ENCODE results near the gene ERMARD.

Gene ERMARD

GRCh38 chr6:169783971-169784820 lies 32.8 kb downstream of the ERMARD start:
- no peak for DNase-seq

DNA sequence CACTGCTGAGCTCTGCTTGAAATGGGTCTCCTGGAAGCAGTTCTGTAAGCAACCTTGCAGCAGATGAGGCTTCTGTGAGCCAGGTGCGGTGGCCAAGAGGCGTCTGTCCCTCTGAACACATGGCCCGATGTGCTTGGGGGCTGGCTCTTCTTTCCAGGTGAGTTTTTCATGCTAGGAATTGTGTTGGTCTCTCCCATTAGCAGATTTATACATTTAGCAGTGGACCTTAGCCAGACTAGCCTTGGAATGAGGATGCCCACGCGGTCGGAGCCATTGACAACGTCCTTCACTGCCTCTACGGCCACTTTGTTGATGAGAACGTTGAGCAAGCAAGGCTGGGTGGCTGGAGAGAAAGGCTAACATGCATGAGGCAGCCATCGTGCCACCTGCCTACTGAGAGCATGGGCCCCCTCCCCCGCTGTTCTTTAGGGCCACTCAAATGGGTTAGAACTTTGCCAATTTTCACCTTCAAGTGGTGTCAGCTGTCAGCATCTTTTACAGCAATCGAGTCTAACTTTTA lies 33.5 kb downstream of the ERMARD start:
- DNase-seq = no peak

GRCh38 chr6:169785566-169785965 lies 34.1 kb downstream of the ERMARD start:
- no peak for DNase-seq

- no peak for DNase-seq
Observed at GRCh38 chr6:169786349-169786748, 34.9 kb downstream of the ERMARD start.

DNA sequence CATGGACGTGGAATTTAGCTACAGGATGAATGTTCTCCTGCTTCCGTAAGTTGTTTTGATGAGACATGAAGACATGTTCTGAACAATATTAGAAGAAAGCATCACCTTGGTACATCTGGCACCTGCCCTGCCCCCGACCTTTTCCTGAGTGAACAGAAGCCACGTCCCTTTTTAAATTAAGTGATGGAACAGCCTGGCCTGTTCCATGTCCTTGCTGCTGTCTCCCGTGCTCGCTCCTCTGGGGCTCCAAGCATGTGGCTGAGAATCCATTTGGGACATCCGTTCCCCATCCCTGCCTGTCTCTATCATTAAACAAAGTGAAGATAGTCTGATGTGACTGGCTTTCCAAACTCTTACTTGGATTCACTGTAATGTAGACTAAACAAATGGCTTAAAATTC lies 36.4 kb downstream of the ERMARD start:
- DNase-seq = no peak

- DNase-seq = no peak
Observed at GRCh38 chr6:169788809-169789145, 37.4 kb downstream of the ERMARD start.

DNA sequence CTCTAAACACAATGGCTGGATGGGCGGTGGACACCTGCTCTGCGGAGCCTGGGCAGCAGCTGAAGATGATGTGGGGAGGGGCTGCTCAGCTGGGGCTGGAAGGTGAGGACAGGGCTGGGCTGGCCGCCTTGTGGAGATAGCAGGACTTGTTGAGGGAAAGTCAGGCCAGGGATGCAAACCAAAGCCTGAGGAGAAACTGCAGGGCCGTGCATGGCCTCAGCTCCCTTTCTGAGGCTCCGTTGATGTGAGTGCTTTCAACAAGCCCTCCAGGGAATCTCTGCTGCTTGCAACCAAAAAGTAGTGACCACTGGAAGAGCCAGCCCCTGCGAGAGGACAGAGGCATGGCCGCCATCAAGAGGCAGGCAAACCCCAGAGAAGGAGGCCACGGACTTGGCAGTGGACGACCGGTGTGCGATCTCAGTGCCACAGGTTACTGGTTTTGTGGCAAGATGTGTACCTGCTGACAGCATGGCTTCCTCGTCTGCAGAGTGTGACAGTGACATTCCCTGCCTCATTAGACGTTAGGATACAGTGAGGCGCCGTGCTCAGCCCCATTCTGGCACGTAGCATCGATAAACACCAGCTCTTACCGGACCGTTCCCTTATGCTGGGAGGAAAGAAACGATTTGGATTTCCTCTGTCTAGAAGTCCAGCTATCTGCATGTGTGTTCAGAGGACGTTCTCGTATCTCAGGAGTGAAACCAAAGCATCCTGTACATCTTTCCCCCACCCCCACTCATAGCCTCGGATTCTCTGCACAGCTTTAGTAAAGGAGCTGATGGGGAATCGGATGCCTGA lies 37.9 kb downstream of the ERMARD start:
- DNase-seq = no peak

DNA sequence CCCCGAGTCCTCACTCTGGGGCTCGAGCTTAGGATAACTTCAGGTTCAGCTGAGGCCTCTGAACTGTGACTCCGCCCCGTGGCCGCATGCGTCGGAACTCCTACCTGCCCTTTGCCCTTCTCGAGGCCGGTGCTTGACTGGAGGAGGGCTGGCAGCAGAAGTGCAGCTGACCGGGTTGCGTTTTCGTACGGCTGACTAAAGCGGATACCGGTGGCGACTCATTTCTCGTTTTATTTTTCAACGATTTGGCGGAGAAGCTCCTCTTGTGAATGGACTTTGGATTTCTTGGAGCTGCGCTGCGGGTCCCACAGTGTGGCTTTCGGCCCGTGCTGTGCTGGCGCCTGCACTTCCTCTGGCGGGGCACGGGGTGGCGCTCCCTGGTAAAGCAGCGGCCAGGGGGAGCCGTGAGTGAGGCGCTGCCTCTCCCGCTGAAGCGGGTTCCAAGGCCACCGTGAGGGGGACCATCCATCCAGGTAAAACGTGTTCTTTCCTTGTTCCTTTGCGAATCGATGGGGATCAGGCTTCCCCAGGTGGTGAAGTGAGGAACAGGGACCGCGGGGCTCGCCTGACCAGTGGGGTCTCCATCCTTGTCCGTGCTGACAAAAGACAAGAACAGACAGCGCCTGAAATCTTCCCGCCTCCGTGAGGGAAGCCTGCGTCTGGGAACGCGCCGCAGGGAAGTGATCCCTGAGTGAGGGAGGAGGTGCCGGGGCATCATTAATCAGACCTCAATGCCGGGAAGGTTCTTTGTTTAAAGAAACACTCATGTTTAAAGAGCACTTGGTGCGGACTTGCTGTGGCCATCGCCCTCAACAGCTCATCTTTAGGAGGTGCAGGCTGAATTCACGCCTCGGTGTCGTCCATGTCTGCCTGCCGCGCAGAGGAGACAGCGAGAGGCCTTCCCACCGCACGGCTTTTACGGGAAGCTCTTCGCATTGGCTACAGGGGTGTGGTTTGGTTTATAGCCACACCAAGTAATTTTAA lies 38.8 kb downstream of the ERMARD start:
- DNase-seq = peak; percentile 38 to 73 (median 53)

- no peak for DNase-seq
Observed at GRCh38 chr6:169791721-169792131, 40.3 kb downstream of the ERMARD start.

GRCh38 chr6:169792306-169793015 lies 41.0 kb downstream of the ERMARD start:
- DNase-seq = no peak

DNA sequence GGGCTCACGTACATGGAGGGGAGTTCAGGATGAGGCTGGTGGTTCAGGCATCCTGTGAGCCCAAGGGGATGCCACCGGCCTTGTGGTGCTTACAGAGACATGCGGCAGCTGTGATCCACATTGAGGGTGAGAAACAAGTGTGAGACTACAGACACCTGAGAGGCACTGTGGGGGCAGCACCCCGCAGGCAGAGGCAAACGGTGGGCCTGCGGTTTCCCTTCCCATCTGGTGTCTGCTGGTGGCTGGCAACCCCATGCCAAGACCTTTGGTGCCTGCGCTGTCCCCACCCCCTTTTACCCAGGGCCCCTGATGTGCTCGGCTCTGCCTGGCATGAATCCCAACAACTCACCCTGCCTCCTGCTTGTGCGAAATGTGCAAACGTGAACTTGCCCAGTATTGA lies 42.0 kb downstream of the ERMARD start:
- DNase-seq = no peak

- no peak for DNase-seq
Observed at GRCh38 chr6:169794317-169795055, 43.1 kb downstream of the ERMARD start.

DNA sequence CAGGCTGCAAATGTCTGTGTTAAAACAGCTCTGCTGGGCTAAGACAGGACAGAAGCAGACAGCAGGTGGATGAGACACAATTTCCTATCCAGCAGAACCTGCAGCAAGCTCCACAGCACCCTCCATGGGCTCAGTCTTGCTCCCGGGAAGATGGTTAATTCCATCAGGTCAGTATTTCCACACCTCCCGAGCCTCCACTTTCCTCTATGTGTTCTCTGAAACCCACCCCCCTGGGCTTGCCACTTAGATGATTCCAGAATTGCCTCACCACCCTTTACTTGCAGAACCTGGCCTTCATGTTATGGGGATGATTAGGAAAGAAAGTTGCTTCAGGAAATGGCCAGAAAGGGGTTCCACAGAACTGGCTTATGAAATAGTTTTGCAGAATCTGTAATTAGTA lies 43.8 kb downstream of the ERMARD start:
- DNase-seq = no peak

DNA sequence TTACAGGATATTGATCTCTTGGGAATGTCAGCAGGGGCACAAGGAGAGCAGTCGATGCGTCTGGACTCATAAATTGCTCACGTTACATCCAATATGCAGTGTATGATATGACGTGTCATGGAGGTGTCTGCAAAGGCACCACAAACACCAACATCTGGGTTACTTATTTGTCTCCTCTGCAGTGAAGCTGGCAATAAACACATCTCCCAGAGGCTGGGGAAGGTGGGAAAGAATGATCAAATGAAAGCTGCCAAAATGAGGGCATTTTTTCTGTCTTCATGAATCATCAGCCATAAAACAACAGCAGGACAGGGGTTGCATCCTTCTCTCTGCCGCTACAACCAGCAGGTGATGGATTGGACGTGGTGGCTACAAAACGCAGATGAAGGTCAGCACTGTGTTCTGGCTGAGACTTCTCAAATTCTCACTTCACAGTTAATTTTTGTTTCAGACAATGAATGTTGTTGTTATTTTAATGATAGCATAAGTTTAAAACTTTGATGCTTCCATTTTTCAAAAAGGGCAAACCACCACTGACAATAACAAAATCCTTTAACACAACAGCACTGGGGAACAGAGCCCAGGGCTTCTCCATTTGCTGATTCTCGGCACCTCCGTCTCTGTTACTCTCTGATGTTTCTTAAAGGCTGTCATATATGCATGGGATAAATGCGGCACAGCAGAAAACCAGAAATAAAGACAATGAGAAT lies 47.5 kb downstream of the ERMARD start:
- DNase-seq = no peak

DNA sequence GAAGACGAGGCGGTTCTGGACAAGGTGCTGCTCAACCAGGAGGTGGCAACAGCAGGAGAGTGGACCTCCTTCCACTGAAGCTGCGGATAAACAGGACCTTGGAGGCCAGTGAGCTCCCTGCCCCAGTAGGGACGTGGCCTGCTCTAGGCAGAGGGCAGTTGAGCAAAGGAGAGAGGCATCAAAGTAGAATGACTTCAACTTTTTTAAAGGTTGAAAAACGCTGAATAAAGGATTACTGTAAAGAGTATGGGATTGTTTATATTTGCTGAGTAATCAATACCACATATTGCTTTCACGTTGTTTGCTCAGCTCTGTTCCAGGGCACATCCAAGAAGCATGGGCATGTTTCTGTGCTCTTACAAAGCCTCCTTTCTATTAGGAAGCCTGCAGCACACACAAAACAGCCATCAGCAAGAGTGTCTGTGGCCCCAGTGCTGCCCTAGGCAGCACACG lies 48.1 kb downstream of the ERMARD start:
- DNase-seq = no peak

DNA sequence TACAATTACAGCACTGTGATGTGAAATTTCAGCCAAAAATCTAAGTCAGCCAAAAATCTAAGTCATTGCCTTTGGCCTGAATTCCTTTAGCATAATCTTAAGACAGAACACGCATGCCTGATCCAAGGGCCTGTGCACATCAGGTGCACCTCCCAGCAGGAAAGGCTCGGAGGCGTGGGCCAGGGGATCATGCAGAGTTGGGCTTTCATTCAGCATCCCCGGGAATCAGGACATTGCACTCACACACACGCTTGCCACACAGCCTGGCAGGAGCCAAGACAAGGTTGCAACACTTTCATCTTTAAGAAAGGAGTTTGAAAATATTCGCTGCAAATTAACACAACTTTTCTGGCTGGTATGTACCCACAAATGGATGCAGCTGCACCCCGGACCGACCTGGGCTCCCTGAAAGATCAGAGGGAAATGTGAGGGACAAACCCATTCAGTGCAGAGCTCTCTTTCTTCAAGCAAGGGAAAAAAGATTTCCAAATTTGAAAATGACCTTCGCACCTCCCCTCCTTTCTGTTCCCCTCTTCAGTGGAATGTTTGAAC lies 48.8 kb downstream of the ERMARD start:
- no peak for DNase-seq

- DNase-seq = no peak
Observed at GRCh38 chr6:169800668-169801395, 49.4 kb downstream of the ERMARD start.

GRCh38 chr6:169801396-169802160 lies 50.2 kb downstream of the ERMARD start:
- DNase-seq = no peak

- DNase-seq = no peak
Observed at GRCh38 chr6:169802790-169803189, 51.4 kb downstream of the ERMARD start.

All from stimulated activated naive CD4-positive, alpha-beta T cell (primary cell).